Measurements from ENCODE around the gene RWDD1. TPM values are rescaled to one million over a fixed set of nuclear protein-coding genes. Genes with fewer than 3 reads are reported as not detected.

Gene RWDD1
- total RNA-seq, 2 donors from 2014 or later, result 19.5 to 51.0 TPM

GRCh38 chr6:116616737-116617053 lies 45.4 kb downstream of the RWDD1 start:
- Histone ChIP-seq H3K36me3 (no peaks in the 10 kb centered on the region), H3K4me1 (ENCODE audit: control insufficient read depth in 1 of 2, low read depth in 2 of 2) (peaks cover 0 to 8% of the 10 kb centered on the region in 2 donors), H3K27ac (no peak overlapping the region), H3K27me3 (replicated peaks; ENCODE audit: insufficient read depth) (no peaks in the 10 kb centered on the region), H3K9me3 (no peaks in the 10 kb centered on the region), H3K4me3 (peak overlapping the region; percentile 81)
- ATAC-seq (ENCODE audit: insufficient number of reproducible peaks, low FRiP score, low read depth) (no peak), DNase-seq (ENCODE audit: low spot score) (no peak)
- TF ChIP-seq, protein P1, sequence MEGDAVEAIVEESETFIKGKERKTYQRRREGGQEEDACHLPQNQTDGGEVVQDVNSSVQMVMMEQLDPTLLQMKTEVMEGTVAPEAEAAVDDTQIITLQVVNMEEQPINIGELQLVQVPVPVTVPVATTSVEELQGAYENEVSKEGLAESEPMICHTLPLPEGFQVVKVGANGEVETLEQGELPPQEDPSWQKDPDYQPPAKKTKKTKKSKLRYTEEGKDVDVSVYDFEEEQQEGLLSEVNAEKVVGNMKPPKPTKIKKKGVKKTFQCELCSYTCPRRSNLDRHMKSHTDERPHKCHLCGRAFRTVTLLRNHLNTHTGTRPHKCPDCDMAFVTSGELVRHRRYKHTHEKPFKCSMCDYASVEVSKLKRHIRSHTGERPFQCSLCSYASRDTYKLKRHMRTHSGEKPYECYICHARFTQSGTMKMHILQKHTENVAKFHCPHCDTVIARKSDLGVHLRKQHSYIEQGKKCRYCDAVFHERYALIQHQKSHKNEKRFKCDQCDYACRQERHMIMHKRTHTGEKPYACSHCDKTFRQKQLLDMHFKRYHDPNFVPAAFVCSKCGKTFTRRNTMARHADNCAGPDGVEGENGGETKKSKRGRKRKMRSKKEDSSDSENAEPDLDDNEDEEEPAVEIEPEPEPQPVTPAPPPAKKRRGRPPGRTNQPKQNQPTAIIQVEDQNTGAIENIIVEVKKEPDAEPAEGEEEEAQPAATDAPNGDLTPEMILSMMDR (IDR thresholded peaks at IDR 0.05), result no peak

GRCh38 chr6:116624036-116624805 lies 52.9 kb downstream of the RWDD1 start:
- Histone ChIP-seq H3K27me3 (replicated peaks; ENCODE audit: insufficient read depth) (no peaks in the 10 kb centered on the region), H3K4me1 (ENCODE audit: control insufficient read depth in 1 of 2, low read depth in 2 of 2) (no peaks in the 10 kb centered on the region), H3K27ac (no peak overlapping the region), H3K9me3 (no peaks in the 10 kb centered on the region), H3K4me3 (no peak overlapping the region), H3K36me3 (no peaks in the 10 kb centered on the region)
- no peak for ATAC-seq (ENCODE audit: insufficient number of reproducible peaks, low FRiP score, low read depth)
- DNase-seq (ENCODE audit: low spot score), result no peak
- TF ChIP-seq, protein P1 (IDR thresholded peaks at IDR 0.05), result no peak

DNA sequence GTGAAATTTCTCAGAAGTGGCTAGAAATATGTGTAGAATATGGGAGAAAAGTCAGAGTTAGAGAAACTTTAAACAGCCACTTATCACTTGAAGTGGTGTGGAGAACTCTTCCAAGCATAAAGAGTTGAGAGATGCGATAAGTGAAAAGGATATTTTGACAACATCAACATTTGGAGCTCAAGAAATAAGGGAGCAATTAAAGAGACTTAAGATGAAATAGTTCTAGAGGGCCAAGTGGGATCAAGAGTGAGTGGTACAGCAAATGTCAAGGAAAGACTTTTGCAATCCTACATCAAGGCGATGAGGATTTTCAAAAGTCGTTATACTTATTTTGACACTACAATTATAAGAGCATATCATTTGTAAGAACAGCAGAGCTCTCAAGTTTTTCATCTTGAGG lies 54.6 kb downstream of the RWDD1 start:
- Histone ChIP-seq H3K4me3 (no peak overlapping the region), H3K27me3 (replicated peaks; ENCODE audit: insufficient read depth) (no peaks in the 10 kb centered on the region), H3K4me1 (ENCODE audit: control insufficient read depth in 1 of 2, low read depth in 2 of 2) (no peaks in the 10 kb centered on the region), H3K9me3 (no peaks in the 10 kb centered on the region), H3K36me3 (no peaks in the 10 kb centered on the region), H3K27ac (no peak overlapping the region)
- TF ChIP-seq, protein P1 (IDR thresholded peaks at IDR 0.05), result no peak
- ATAC-seq (ENCODE audit: insufficient number of reproducible peaks, low FRiP score, low read depth), result no peak
- no peak for DNase-seq (ENCODE audit: low spot score)

GRCh38 chr6:116629563-116629981 lies 58.3 kb downstream of the RWDD1 start:
- ATAC-seq (ENCODE audit: insufficient number of reproducible peaks, low FRiP score, low read depth), result no peak
- peaks cover 3% of the 10 kb centered on the region for H3K36me3 ChIP-seq
- TF ChIP-seq, protein P1 (IDR thresholded peaks at IDR 0.05), result no peak
- H3K4me3 ChIP-seq, result no peak overlapping the region
- H3K27me3 ChIP-seq (replicated peaks; ENCODE audit: insufficient read depth), result no peaks in the 10 kb centered on the region
- DNase-seq (ENCODE audit: low spot score), result no peak
- no peak overlapping the region for H3K27ac ChIP-seq
- H3K9me3 ChIP-seq, result no peaks in the 10 kb centered on the region
- no peaks in the 10 kb centered on the region for H3K4me1 ChIP-seq (ENCODE audit: control insufficient read depth in 1 of 2, low read depth in 2 of 2)

GRCh38 chr6:116631379-116631990 lies 60.2 kb downstream of the RWDD1 start:
- DNase-seq (ENCODE audit: low spot score), result no peak
- TF ChIP-seq, protein P1 (IDR thresholded peaks at IDR 0.05), result no peak
- no peak for ATAC-seq (ENCODE audit: insufficient number of reproducible peaks, low FRiP score, low read depth)

More at GRCh38 chr6:116631379-116631990, 60.2 kb downstream of the RWDD1 start:
- Histone ChIP-seq H3K4me1 (ENCODE audit: control insufficient read depth in 1 of 2, low read depth in 2 of 2) (no peaks in the 10 kb centered on the region), H3K36me3 (peaks cover 3% of the 10 kb centered on the region), H3K4me3 (no peak overlapping the region), H3K27me3 (replicated peaks; ENCODE audit: insufficient read depth) (no peaks in the 10 kb centered on the region), H3K27ac (no peak overlapping the region), H3K9me3 (no peaks in the 10 kb centered on the region)

Measured in thoracic aorta (tissue), 2 donors.